K562 (cell line): Measurements from ENCODE around the gene EPS8L1. TPM values are rescaled to one million over a fixed set of nuclear protein-coding genes. Genes with fewer than 3 reads are reported as not detected.

ENCODE experiments used
- C11orf30 ChIP-seq: fragments of 450-650 bp; IDR thresholded peaks from 2 replicates; pipeline ENCODE4 v1.6.1; 2016; ENCODE audit warnings: low read depth, mild to moderate bottlenecking
- LEF1 ChIP-seq: fragments of 450-650 bp; IDR thresholded peaks from 2 replicates; pipeline ENCODE4 v1.6.1; 2016; ENCODE audit warnings: mild to moderate bottlenecking
- NEUROD1 ChIP-seq: fragments of 150-350 bp; IDR thresholded peaks from 2 replicates; pipeline ENCODE4 v1.6.1; 2014; ENCODE audit warnings: borderline replicate concordance, low read length, low read depth; ENCODE audit not compliant: partially characterized antibody
- SAP30 ChIP-seq: fragments of 200-600 bp; sonication (generic); IDR thresholded peaks from 2 replicates; pipeline ENCODE4 v1.6.1; 2012; ENCODE audit warnings: borderline replicate concordance, low read depth, mild to moderate bottlenecking, moderate library complexity, low read length, control low read depth, inconsistent platforms; ENCODE audit not compliant: insufficient read depth, poor library complexity, severe bottlenecking
- SIX5 ChIP-seq, 2 experiments: IDR thresholded peaks; 2 replicates each; pipeline ENCODE4 v1.6.1; 2011; ENCODE audit warnings: low read length in 2 of 2, borderline replicate concordance in 1 of 2, low read depth in 1 of 2, mild to moderate bottlenecking in 1 of 2, moderate library complexity in 1 of 2; ENCODE audit not compliant: insufficient read depth in 1 of 2
- SREBF2 ChIP-seq: sonication (generic); formaldehyde crosslinking; IDR thresholded peaks from 2 replicates; pipeline ENCODE4 v1.4.0; 2020; ENCODE audit warnings: mild to moderate bottlenecking, missing genetic modification reagents
- TAF1 ChIP-seq: IDR thresholded peaks from 2 replicates; pipeline ENCODE4 v1.6.1; 2011; ENCODE audit warnings: mild to moderate bottlenecking, low read length, moderate library complexity; ENCODE audit not compliant: insufficient read depth, control insufficient read depth, severe bottlenecking; ENCODE audit errors: extremely low read depth
- ZNF668 ChIP-seq: fragments of 250-450 bp; sonication (Bioruptor Pico); IDR thresholded peaks from 2 replicates; pipeline ENCODE4 v1.8.0; 2022; ENCODE audit warnings: mild to moderate bottlenecking, inconsistent platforms
- polyA plus RNA-seq, 8 experiments: library from polyadenylated mRNA; depleted of rRNA in 4 of 8; stranded (reverse) in 5 of 8; unstranded in 3 of 8; fragments of >200 nt; fragmentation: Nextera tagmentation in 2 of 8; fragmentation: Illumina TruSeq in 1 of 8; extraction: Ambion mirVana in 2 of 8; extraction: Trizol in 1 of 8; gene quantifications; 2 replicates each; pipeline versions ENCODE4 v1.2.1 to v1.2.3, GENCODE V29; 2011 to 2014; ENCODE audit warnings: inconsistent platforms in 1 of 8, missing spikeins in 1 of 8
- total RNA-seq, 7 experiments: library from RNA; depleted of rRNA in 6 of 7; stranded (reverse); fragments of >200 nt in 6 of 7; fragmentation: Illumina TruSeq in 2 of 7; extraction: Trizol in 2 of 7; gene quantifications; 2 replicates each; pipeline versions ENCODE4 v1.2.1 to v1.2.3, GENCODE V29; 2011 to 2021; ENCODE audit warnings: low replicate concordance in 1 of 7
- TF ChIP-seq, protein P1 (sequence below): fragments of 450-650 bp; formaldehyde crosslinking; IDR thresholded peaks from 2 replicates; pipeline ENCODE4 v1.4.0; 2022; ENCODE audit warnings: missing genetic modification characterization
- TF ChIP-seq, protein P2 (sequence below), 2 experiments: fragments of 450-650 bp; IDR thresholded peaks; 2 replicates each; pipeline ENCODE4 v1.6.1; 2016; ENCODE audit warnings: mild to moderate bottlenecking in 2 of 2, borderline replicate concordance in 1 of 2, low read depth in 1 of 2, moderate library complexity in 1 of 2
- TF ChIP-seq, protein P3 (sequence below): fragments of 450-650 bp; IDR thresholded peaks from 2 replicates; pipeline ENCODE4 v1.6.1; 2017; ENCODE audit warnings: antibody characterized with exemption, mild to moderate bottlenecking

Gene EPS8L1
- total and polyA plus RNA-seq, 9 of the 15 experiments (the other 6 are each of a cell fraction or from before 2014, with no cell fraction given) = 0.35 to 22.1 (median 11.9) TPM

DNA sequence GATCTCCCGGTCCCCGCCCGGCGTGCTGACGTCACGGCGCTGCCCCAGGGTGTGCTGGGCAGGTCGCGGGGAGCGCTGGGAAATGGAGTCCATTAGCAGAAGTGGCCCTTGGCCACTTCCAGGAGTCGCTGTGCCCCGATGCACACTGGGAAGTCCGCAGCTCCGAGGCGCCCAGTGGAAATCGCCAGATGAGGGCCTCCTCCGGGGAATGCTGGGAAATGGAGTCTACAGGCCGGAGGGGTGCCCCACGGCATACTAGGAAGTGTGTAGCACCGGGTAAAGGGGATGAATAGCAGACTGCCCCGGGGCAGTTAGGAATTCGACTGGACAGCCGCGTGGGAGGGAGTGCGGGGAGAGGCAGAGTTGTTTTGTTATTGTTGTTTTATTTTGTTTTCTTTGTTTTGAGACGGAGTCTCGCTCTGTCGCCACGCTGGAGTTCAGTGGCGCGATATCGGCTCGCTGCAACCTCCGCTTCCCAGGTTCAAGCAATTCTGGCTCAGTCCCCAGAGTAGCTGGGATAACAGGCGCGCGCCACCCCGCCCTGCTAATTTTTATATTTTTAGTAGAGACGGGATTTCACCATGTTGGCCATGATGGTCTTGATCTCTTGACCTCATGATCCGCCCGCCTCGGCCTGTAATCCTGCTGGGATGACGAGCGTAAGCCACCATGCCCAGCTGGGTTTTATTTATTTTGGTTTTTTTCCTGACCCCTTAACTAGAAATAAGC lies 42.2 kb downstream of the EPS8L1 start (continued):
- TF ChIP-seq, protein P1, sequence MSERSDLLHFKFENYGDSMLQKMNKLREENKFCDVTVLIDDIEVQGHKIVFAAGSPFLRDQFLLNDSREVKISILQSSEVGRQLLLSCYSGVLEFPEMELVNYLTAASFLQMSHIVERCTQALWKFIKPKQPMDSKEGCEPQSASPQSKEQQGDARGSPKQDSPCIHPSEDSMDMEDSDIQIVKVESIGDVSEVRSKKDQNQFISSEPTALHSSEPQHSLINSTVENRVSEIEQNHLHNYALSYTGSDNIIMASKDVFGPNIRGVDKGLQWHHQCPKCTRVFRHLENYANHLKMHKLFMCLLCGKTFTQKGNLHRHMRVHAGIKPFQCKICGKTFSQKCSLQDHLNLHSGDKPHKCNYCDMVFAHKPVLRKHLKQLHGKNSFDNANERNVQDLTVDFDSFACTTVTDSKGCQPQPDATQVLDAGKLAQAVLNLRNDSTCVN = peak; percentile 72; the same call in 1 of the 2 replicates
- TF ChIP-seq LEF1 (no peak), ZNF668 (no peak), NEUROD1 (peak; percentile 47), SAP30 (peak; percentile 47), C11orf30 (peak; percentile 36; the same call in 1 of the 2 replicates), SIX5 (IDR thresholded peaks at IDR 0.05; ENCODE audit: borderline replicate concordance in 1 of 2, insufficient read depth in 1 of 2, low read depth in 1 of 2, low read length in 2 of 2) (peak; percentile 87 to 93), TAF1 (peak; percentile 64), SREBF2 (no peak)
- TF ChIP-seq, protein P2, sequence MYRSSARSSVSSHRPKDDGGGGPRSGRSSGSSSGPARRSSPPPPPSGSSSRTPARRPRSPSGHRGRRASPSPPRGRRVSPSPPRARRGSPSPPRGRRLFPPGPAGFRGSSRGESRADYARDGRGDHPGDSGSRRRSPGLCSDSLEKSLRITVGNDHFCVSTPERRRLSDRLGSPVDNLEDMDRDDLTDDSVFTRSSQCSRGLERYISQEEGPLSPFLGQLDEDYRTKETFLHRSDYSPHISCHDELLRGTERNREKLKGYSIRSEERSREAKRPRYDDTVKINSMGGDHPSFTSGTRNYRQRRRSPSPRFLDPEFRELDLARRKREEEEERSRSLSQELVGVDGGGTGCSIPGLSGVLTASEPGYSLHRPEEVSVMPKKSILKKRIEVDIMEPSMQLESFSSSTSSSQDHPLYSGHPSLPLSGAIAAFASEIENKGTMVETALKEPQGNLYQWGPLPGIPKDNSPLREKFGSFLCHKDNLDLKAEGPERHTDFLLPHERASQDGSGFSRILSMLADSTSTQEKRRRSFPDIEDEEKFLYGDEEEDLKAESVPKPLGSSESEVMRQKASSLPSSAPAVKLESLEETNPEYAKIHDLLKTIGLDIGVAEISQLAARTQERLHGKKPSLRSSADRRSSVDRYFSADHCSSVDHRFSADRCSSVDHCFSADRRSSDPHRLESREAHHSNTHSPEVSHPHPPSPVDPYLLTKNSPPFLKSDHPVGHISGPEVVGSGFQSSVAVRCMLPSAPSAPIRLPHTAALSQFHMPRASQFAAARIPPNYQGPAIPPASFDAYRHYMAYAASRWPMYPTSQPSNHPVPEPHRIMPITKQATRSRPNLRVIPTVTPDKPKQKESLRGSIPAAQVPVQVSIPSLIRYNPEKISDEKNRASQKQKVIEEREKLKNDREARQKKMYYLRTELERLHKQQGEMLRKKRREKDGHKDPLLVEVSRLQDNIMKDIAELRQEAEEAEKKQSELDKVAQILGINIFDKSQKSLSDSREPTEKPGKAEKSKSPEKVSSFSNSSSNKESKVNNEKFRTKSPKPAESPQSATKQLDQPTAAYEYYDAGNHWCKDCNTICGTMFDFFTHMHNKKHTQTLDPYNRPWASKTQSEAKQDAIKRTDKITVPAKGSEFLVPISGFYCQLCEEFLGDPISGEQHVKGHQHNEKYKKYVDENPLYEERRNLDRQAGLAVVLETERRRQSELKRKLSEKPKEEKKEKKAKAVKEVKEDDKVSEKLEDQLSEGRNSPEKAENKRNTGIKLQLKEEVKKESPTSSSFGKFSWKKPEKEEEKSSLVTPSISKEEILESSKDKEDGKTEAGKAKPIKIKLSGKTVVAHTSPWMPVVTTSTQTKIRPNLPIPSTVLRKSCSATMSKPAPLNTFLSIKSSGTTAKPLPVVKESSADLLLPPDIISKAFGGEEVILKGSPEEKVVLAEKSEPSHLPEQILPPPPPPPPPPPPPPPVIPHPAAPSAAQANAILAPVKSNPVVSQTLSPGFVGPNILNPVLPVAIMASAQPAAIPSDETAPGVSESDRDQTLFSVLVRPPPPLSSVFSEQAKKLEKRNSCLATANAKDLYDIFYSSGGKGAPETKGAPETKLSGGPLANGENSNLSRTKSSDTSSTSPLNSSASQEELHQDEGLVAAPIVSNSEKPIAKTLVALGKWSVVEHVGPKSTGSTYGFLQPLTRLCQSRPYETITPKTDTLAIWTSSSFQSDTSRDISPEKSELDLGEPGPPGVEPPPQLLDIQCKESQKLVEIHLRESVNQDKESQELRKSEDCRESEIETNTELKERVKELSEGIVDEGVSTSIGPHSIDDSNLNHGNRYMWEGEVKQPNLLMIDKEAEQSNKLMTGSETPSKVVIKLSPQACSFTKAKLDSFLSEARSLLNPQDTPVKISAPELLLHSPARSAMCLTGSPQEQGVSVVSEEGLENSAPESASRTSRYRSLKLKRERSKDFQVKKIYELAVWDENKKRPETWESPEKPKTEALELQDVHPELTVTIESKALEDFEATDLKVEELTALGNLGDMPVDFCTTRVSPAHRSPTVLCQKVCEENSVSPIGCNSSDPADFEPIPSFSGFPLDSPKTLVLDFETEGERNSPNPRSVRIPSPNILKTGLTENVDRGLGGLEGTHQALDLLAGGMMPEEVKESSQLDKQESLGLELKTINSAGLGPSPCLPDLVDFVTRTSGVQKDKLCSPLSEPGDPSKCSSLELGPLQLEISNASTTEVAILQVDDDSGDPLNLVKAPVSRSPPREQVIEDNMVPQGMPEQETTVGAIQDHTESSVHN (IDR thresholded peaks at IDR 0.05; ENCODE audit: borderline replicate concordance in 1 of 2, low read depth in 1 of 2) = no peak
- TF ChIP-seq, protein P3, sequence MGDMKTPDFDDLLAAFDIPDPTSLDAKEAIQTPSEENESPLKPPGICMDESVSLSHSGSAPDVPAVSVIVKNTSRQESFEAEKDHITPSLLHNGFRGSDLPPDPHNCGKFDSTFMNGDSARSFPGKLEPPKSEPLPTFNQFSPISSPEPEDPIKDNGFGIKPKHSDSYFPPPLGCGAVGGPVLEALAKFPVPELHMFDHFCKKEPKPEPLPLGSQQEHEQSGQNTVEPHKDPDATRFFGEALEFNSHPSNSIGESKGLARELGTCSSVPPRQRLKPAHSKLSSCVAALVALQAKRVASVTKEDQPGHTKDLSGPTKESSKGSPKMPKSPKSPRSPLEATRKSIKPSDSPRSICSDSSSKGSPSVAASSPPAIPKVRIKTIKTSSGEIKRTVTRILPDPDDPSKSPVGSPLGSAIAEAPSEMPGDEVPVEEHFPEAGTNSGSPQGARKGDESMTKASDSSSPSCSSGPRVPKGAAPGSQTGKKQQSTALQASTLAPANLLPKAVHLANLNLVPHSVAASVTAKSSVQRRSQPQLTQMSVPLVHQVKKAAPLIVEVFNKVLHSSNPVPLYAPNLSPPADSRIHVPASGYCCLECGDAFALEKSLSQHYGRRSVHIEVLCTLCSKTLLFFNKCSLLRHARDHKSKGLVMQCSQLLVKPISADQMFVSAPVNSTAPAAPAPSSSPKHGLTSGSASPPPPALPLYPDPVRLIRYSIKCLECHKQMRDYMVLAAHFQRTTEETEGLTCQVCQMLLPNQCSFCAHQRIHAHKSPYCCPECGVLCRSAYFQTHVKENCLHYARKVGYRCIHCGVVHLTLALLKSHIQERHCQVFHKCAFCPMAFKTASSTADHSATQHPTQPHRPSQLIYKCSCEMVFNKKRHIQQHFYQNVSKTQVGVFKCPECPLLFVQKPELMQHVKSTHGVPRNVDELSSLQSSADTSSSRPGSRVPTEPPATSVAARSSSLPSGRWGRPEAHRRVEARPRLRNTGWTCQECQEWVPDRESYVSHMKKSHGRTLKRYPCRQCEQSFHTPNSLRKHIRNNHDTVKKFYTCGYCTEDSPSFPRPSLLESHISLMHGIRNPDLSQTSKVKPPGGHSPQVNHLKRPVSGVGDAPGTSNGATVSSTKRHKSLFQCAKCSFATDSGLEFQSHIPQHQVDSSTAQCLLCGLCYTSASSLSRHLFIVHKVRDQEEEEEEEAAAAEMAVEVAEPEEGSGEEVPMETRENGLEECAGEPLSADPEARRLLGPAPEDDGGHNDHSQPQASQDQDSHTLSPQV = peak; percentile 74; the same call in 1 of the 2 replicates
